COLO668 (cell line): Measurements from ENCODE around the gene PPOX.

Experiments used
- DNase-seq: peaks from one replicate; lab custom pipeline; 2025; ENCODE audit not compliant: unreplicated experiment; lab: John Stamatoyannopoulos, UW

Gene PPOX

GRCh38 chr1:161175771-161176453, 9.7 kb downstream of the PPOX start:
- DNase-seq = no peak

- DNase-seq = no peak
Measured at GRCh38 chr1:161176468-161177111, 10.4 kb downstream of the PPOX start.

- DNase-seq = peak; percentile 94
Measured at GRCh38 chr1:161177112-161177935, 11.1 kb downstream of the PPOX start, which contains the start of gene B4GALT3. TSS of gene B4GALT3 (minus strand) at chr1:161177507. CDS start at chr1:161176060, 1,447 bp downstream.

GRCh38 chr1:161177936-161178244, 11.7 kb downstream of the PPOX start:
- DNase-seq = no peak

GRCh38 chr1:161179698-161180097, 13.5 kb downstream of the PPOX start:
- no peak for DNase-seq

- DNase-seq = no peak
Measured at GRCh38 chr1:161180639-161181038, 14.4 kb downstream of the PPOX start.

- no peak for DNase-seq
Measured at GRCh38 chr1:161182214-161182613, 16.0 kb downstream of the PPOX start.

- DNase-seq = no peak
Measured at GRCh38 chr1:161185282-161185682, 19.1 kb downstream of the PPOX start.

GRCh38 chr1:161185732-161186311, 19.6 kb downstream of the PPOX start:
- no peak for DNase-seq

- no peak for DNase-seq
Measured at GRCh38 chr1:161187311-161187710, 21.1 kb downstream of the PPOX start.

- DNase-seq = no peak
Measured at GRCh38 chr1:161188381-161188780, 22.2 kb downstream of the PPOX start.

GRCh38 chr1:161189036-161189435, 22.8 kb downstream of the PPOX start:
- DNase-seq = no peak

GRCh38 chr1:161190962-161191521, 24.8 kb downstream of the PPOX start:
- DNase-seq = no peak

- no peak for DNase-seq
Measured at GRCh38 chr1:161191971-161192370, 25.7 kb downstream of the PPOX start.

GRCh38 chr1:161192476-161193465, 26.5 kb downstream of the PPOX start:
- DNase-seq = peak; percentile 48

- DNase-seq = no peak
Measured at GRCh38 chr1:161193561-161194235, 27.5 kb downstream of the PPOX start.

GRCh38 chr1:161195171-161195570, 28.9 kb downstream of the PPOX start:
- DNase-seq = no peak

- DNase-seq = no peak
Measured at GRCh38 chr1:161196111-161196510, 29.9 kb downstream of the PPOX start.
